ENCODE results near the gene SAP25.
A peak's percentile ranks its signal among the peaks of the same experiment; 100 is the strongest.
"Not testable (repeated sequence)": the region's sequence is repeated elsewhere in the genome, so short reads cannot be mapped to it uniquely, and the experiment has no call there.

SAP25 gene

GRCh38 chr7:100575746-100576383 is 2.2 kb upstream of the SAP25 start:
- DNase-seq (ENCODE audit: low read depth in 2 of 2), result no peak

- DNase-seq (ENCODE audit: low read depth in 2 of 2), result no peak
Observed at GRCh38 chr7:100575206-100575631, 1.5 kb upstream of the SAP25 start.

- DNase-seq (ENCODE audit: low read depth in 2 of 2), result no peak
Observed at GRCh38 chr7:100574362-100575205, 884 bp upstream of the SAP25 start.

GRCh38 chr7:100572949-100573675 is 588 bp downstream of the SAP25 start:
- DNase-seq (ENCODE audit: low read depth in 2 of 2), result no peak

GRCh38 chr7:100572281-100572948 is 1.3 kb downstream of the SAP25 start:
- no peak for DNase-seq (ENCODE audit: low read depth in 2 of 2)

- no peak for DNase-seq (ENCODE audit: low read depth in 2 of 2)
Observed at GRCh38 chr7:100571829-100572116, 1.9 kb downstream of the SAP25 start.

GRCh38 chr7:100570954-100571828 is 2.5 kb downstream of the SAP25 start:
- DNase-seq (ENCODE audit: low read depth in 2 of 2), result no peak

GRCh38 chr7:100568896-100569844 is 4.5 kb downstream of the SAP25 start:
- no peak for DNase-seq (ENCODE audit: low read depth in 2 of 2)

- DNase-seq (ENCODE audit: low read depth in 2 of 2), result no peak
Observed at GRCh38 chr7:100568176-100568895, 5.4 kb downstream of the SAP25 start.

- no peak for DNase-seq (ENCODE audit: low read depth in 2 of 2)
Observed at GRCh38 chr7:100567751-100568175, 5.9 kb downstream of the SAP25 start.

GRCh38 chr7:100567031-100567730 is 6.5 kb downstream of the SAP25 start:
- DNase-seq (ENCODE audit: low read depth in 2 of 2), result no peak

GRCh38 chr7:100566018-100566531 is 7.6 kb downstream of the SAP25 start:
- no peak for DNase-seq (ENCODE audit: low read depth in 2 of 2)

- DNase-seq (ENCODE audit: low read depth in 2 of 2), result no peak
Observed at GRCh38 chr7:100565133-100565571, 8.5 kb downstream of the SAP25 start.

GRCh38 chr7:100564405-100564804 is 9.3 kb downstream of the SAP25 start:
- not testable (repeated sequence) for DNase-seq (ENCODE audit: low read depth in 2 of 2)

GRCh38 chr7:100563809-100564400 is 9.8 kb downstream of the SAP25 start:
- DNase-seq (ENCODE audit: low read depth in 2 of 2), result peak; percentile 60 to 78

- no peak for DNase-seq (ENCODE audit: low read depth in 2 of 2)
Observed at GRCh38 chr7:100563100-100563564, 10.6 kb downstream of the SAP25 start.

GRCh38 chr7:100562195-100563099 is 11.3 kb downstream of the SAP25 start:
- DNase-seq (ENCODE audit: low read depth in 2 of 2), result no peak
